K562 (cell line): ENCODE results near the gene SEPTIN2. TPM values are rescaled to one million over a fixed set of nuclear protein-coding genes. Genes with fewer than 3 reads are reported as not detected.

Experiments used
- ATAC-seq: fragments of 200-7000 bp; cut with Tn5 transposase; 3 replicates; pipeline ENCODE4 v1.9.1; 2020; ENCODE audit warnings: moderate library complexity
- BruUV-seq: library from RNA; stranded (reverse); fragments of 400-500 nt; replicated peaks from 2 replicates; lab custom pipeline; 2021; lab: Mats Ljungman, UMichigan
- CTCF ChIA-PET: fragments of 300-600 bp; formaldehyde crosslinking; extraction: SDS; loops from one replicate; lab custom pipeline; 2021; ENCODE audit warnings: low intra/inter-chr PET ratio; lab: Yijun Ruan, JAX
- POLR2A ChIA-PET: fragments of 300-600, 350-650 bp; sonication (Branson Sonifier 250); formaldehyde crosslinking; extraction: SDS; loops from one replicate; lab custom pipeline; 2021; ENCODE audit warnings: antibody characterized with exemption, inconsistent platforms; lab: Yijun Ruan, JAX
- DNase-seq, 4 experiments: peaks; one replicate each; pipeline versions ENCODE4 v3.0.0 to v3.0.0-alpha.2; 2011 to 2018; ENCODE audit warnings: low spot score in 3 of 4, mixed read lengths in 3 of 4; ENCODE audit errors: extremely low read depth in 1 of 4
- FAIRE-seq: peaks from 2 replicates; lab custom pipeline; 2011; peaks lifted over from hg19 to GRCh38; lab: Jason Lieb, UNC
- H2AFZ ChIP-seq: 2 replicates; pipeline ENCODE4 v1.6.0; 2011; ENCODE audit warnings: low read depth, low read length, control low read depth, inconsistent platforms
- H3K27ac ChIP-seq: fragments of 200-600 bp; 3 replicates; pipeline ENCODE4 v1.8.0; 2011; ENCODE audit warnings: low read depth, mild to moderate bottlenecking, control low read depth, inconsistent platforms, low read length, moderate library complexity, mixed read lengths; ENCODE audit errors: extremely low read depth
- H3K27me3 ChIP-seq, 2 experiments: fragments of 300-600 bp in 1 of 2; 2 replicates in 1 of 2; 3 replicates in 1 of 2; pipeline versions ENCODE4 v1.6.0 to v1.8.0; 2011; ENCODE audit warnings: inconsistent platforms in 2 of 2, low read length in 2 of 2, mild to moderate bottlenecking in 1 of 2, mixed read lengths in 1 of 2, moderate library complexity in 1 of 2; ENCODE audit not compliant: control insufficient read depth in 2 of 2, insufficient read depth in 2 of 2
- H3K36me3 ChIP-seq: fragments of 300-600 bp; 3 replicates; pipeline ENCODE4 v1.8.0; 2011; ENCODE audit warnings: mild to moderate bottlenecking, low read length, inconsistent platforms; ENCODE audit not compliant: control insufficient read depth, insufficient read depth
- H3K4me1 ChIP-seq, 2 experiments: fragments of 200-600 bp in 1 of 2; replicated peaks in 1 of 2; 2 replicates in 1 of 2; 3 replicates in 1 of 2; pipeline versions ENCODE4 v1.5.1 to v1.8.0; 2011; ENCODE audit warnings: inconsistent platforms in 2 of 2, low read length in 2 of 2, mild to moderate bottlenecking in 1 of 2, mixed read lengths in 1 of 2, moderate library complexity in 1 of 2; ENCODE audit not compliant: control insufficient read depth in 2 of 2, insufficient read depth in 2 of 2
- H3K4me2 ChIP-seq: 2 replicates; pipeline ENCODE4 v1.6.1; 2011; ENCODE audit warnings: low read length, control low read depth, inconsistent platforms, mixed read lengths; ENCODE audit not compliant: insufficient read depth
- H3K4me3 ChIP-seq: fragments of 200-600 bp; sonication (generic), shearing (Covaris generic); 2 replicates; pipeline ENCODE4 v1.5.1; 2016; ENCODE audit warnings: control low read depth, inconsistent platforms
- H3K79me2 ChIP-seq: fragments of 200-600 bp; 3 replicates; pipeline ENCODE4 v1.8.0; 2011; ENCODE audit warnings: low read length, inconsistent platforms; ENCODE audit not compliant: control insufficient read depth, insufficient read depth
- H3K9ac ChIP-seq, 2 experiments: 2 replicates each; pipeline versions ENCODE4 v1.6.0 to v1.6.1; 2011; ENCODE audit warnings: low read depth in 2 of 2, low read length in 2 of 2, control low read depth in 1 of 2, inconsistent platforms in 1 of 2, mild to moderate bottlenecking in 1 of 2, mixed read lengths in 1 of 2; ENCODE audit not compliant: insufficient read depth in 1 of 2
- H3K9me1 ChIP-seq: one replicate; pipeline ENCODE4 v1.6.0; 2011; ENCODE audit warnings: inconsistent platforms, mild to moderate bottlenecking, low read length, moderate library complexity; ENCODE audit not compliant: control insufficient read depth, insufficient read depth
- H3K9me3 ChIP-seq: replicated peaks from 2 replicates; pipeline ENCODE4 v1.5.1; 2011; ENCODE audit warnings: low read depth, low read length, inconsistent platforms; ENCODE audit not compliant: control insufficient read depth, insufficient read depth
- H4K20me1 ChIP-seq: replicated peaks from 2 replicates; pipeline ENCODE4 v1.6.1; 2011; ENCODE audit warnings: low read length, inconsistent platforms, mixed read lengths; ENCODE audit not compliant: control insufficient read depth, insufficient read depth
- ATF6 ChIP-seq: sonication (generic); formaldehyde crosslinking; IDR thresholded peaks from 2 replicates; pipeline ENCODE4 v1.4.0; 2020; ENCODE audit warnings: mild to moderate bottlenecking, missing genetic modification reagents
- BRF1 ChIP-seq: IDR thresholded peaks from 3 replicates; pipeline ENCODE4 v1.6.1; 2011; ENCODE audit warnings: borderline replicate concordance, mild to moderate bottlenecking; ENCODE audit not compliant: insufficient read length; ENCODE audit errors: extremely low read depth
- CTBP1 ChIP-seq: fragments of 450-650 bp; IDR thresholded peaks from 2 replicates; pipeline ENCODE4 v1.6.1; 2016; ENCODE audit warnings: borderline replicate concordance
- MLLT1 ChIP-seq, 2 experiments: fragments of 450-650 bp; IDR thresholded peaks; 2 replicates each; pipeline ENCODE4 v1.6.1; 2016
- ZNF398 ChIP-seq: fragments of 250-450 bp; sonication (Bioruptor Pico); IDR thresholded peaks from 2 replicates; pipeline ENCODE4 v1.8.0; 2021; ENCODE audit warnings: moderate library complexity, mild to moderate bottlenecking, inconsistent platforms
- ZNF584 ChIP-seq: fragments of 200-800 bp; sonication (Bioruptor generic); IDR thresholded peaks from 2 replicates; pipeline ENCODE4 v1.6.1; 2016; ENCODE audit warnings: low read depth, mild to moderate bottlenecking, missing genetic modification characterization, missing compliant biosample characterization
- WGBS: fragments of 100-300 bp; shearing (Covaris generic); methylation state at CpG from one replicate; pipeline ENCODE4 v1.1.6; 2016; ENCODE audit warnings: low coverage, mixed read lengths; ENCODE audit not compliant: insufficient coverage; ENCODE audit errors: missing lambda C conversion rate; 5-methylcytosine and 5-hydroxymethylcytosine counted together
- in situ Hi-C: fragments of 300-500 bp; cut with MboI; formaldehyde crosslinking; loops from 4 replicates; pipeline ENCODE4 v1.15.0; 2018; ENCODE audit warnings: inconsistent platforms, mixed read lengths
- intact Hi-C: fragments of 100-400 bp; cut with micrococcal nuclease; formaldehyde crosslinking; loops from 2 replicates; pipeline ENCODE4 v1.14.2; 2022
- polyA plus RNA-seq, 8 experiments: library from polyadenylated mRNA; depleted of rRNA in 4 of 8; stranded (reverse) in 5 of 8; unstranded in 3 of 8; fragments of >200 nt; fragmentation: Nextera tagmentation in 2 of 8; fragmentation: Illumina TruSeq in 1 of 8; extraction: Ambion mirVana in 2 of 8; extraction: Trizol in 1 of 8; gene quantifications; 2 replicates each; pipeline versions ENCODE4 v1.2.1 to v1.2.3, GENCODE V29; 2011 to 2014; ENCODE audit warnings: inconsistent platforms in 1 of 8, missing spikeins in 1 of 8
- total RNA-seq, 7 experiments: library from RNA; depleted of rRNA in 6 of 7; stranded (reverse); fragments of >200 nt in 6 of 7; fragmentation: Illumina TruSeq in 2 of 7; extraction: Trizol in 2 of 7; gene quantifications; 2 replicates each; pipeline versions ENCODE4 v1.2.1 to v1.2.3, GENCODE V29; 2011 to 2021; ENCODE audit warnings: low replicate concordance in 1 of 7

Gene SEPTIN2
- total and polyA plus RNA-seq, 9 of the 15 experiments (the other 6 are each of a cell fraction or from before 2014, with no cell fraction given), result 121 to 367 (median 166) TPM

- no peak for TF ChIP-seq MLLT1 (IDR thresholded peaks at IDR 0.05)
- DNase-seq (no peak), FAIRE-seq (no peak), ATAC-seq (no peak)
- Histone ChIP-seq H4K20me1 (no peaks in the 10 kb centered on the region), H3K9me3 (no peaks in the 10 kb centered on the region), H3K27ac (no peak overlapping the region), H3K9me1 (no peaks in the 10 kb centered on the region), H3K4me1 (no peaks in the 10 kb centered on the region), H3K4me2 (no peak overlapping the region), H3K79me2 (no peaks in the 10 kb centered on the region), H2AFZ (no peak overlapping the region), H3K27me3 (no peaks in the 10 kb centered on the region), H3K9ac (no peak overlapping the region), H3K4me3 (no peak overlapping the region), H3K36me3 (peaks cover 86% of the 10 kb centered on the region)
- 87% methylated on average over 3 of the region's 3 CpGs for WGBS
- CTCF ChIA-PET, result no interaction called here
- POLR2A ChIA-PET, result no interaction called here
- in situ Hi-C loops (no loop called here), intact Hi-C loops (no loop called here)
- no TSS peak for BruUV-seq
Observed at GRCh38 chr2:241340631-241341163, 25.0 kb downstream of the SEPTIN2 start.

GRCh38 chr2:241344925-241345651 lies 29.4 kb downstream of the SEPTIN2 start:
- CTCF ChIA-PET, result no interaction called here
- Histone ChIP-seq H3K4me3 (no peak overlapping the region), H3K9me1 (no peaks in the 10 kb centered on the region), H3K9me3 (no peaks in the 10 kb centered on the region), H3K36me3 (peaks cover 85% of the 10 kb centered on the region; the same call in 2 of the 3 replicates), H2AFZ (no peak overlapping the region), H3K27ac (no peak overlapping the region), H3K9ac (no peak overlapping the region), H3K27me3 (no peaks in the 10 kb centered on the region), H3K4me2 (no peak overlapping the region), H3K4me1 (no peaks in the 10 kb centered on the region), H3K79me2 (no peaks in the 10 kb centered on the region), H4K20me1 (no peaks in the 10 kb centered on the region)
- FAIRE-seq (no peak), DNase-seq (no peak), ATAC-seq (no peak)
- in situ Hi-C loops, result no loop called here
- POLR2A ChIA-PET, result no interaction called here
- 84% methylated on average over 6 of the region's 9 CpGs for WGBS
- intact Hi-C loops, result no loop called here
- no TSS peak for BruUV-seq
- TF ChIP-seq ATF6 (CRISPR knock-in tag) (no peak), BRF1 (no peak), ZNF398 (no peak), ZNF584 (CRISPR knock-in tag) (no peak), CTBP1 (no peak)
